Activated naive CD4-positive, alpha-beta T cell treated with anti-CD3 and anti-CD28 coated beads for 36 hours (primary cell): ENCODE measurements around the gene ERC2. TPM values are rescaled to one million over a fixed set of nuclear protein-coding genes. Genes with fewer than 3 reads are reported as not detected.
"Not testable (repeated sequence)": the region's sequence is repeated elsewhere in the genome, so short reads cannot be mapped to it uniquely, and the experiment has no call there.

Experiments used
- CTCF ChIA-PET: fragments of 350-600 bp; sonication (Branson Sonifier 250); formaldehyde crosslinking; loops from one replicate; lab custom pipeline; 2021; ENCODE audit warnings: antibody characterized with exemption; lab: Charles Lee
- DNase-seq: peaks from one replicate; pipeline ENCODE4 v3.0.0-alpha.2; 2020
- H3K27ac Mint-ChIP-seq: one replicate; pipeline ENCODE4 v1.8.0; 2021; ENCODE audit warnings: mild to moderate bottlenecking, mixed read lengths
- H3K27me3 Mint-ChIP-seq: one replicate; pipeline ENCODE4 v1.8.0; 2021; ENCODE audit warnings: low read depth, mixed read lengths
- H3K36me3 Mint-ChIP-seq: one replicate; pipeline ENCODE4 v1.8.0; 2021; ENCODE audit warnings: low read depth, mixed read lengths
- H3K4me1 Mint-ChIP-seq: one replicate; pipeline ENCODE4 v1.8.0; 2021; ENCODE audit warnings: low read depth, mixed read lengths
- H3K4me3 Mint-ChIP-seq: one replicate; pipeline ENCODE4 v1.8.0; 2021; ENCODE audit warnings: mild to moderate bottlenecking, moderate library complexity, mixed read lengths
- H3K9me3 Mint-ChIP-seq: one replicate; pipeline ENCODE4 v1.8.0; 2021; ENCODE audit warnings: mixed read lengths
- intact Hi-C: fragments of 100-400 bp; cut with micrococcal nuclease; formaldehyde crosslinking; loops from one replicate; pipeline ENCODE4 v1.15.1; 2023
- total RNA-seq, 2 experiments: library from RNA; stranded (reverse); gene quantifications; one replicate each; pipeline ENCODE4 v1.2.3, GENCODE V29; 2021

ERC2 gene
- total RNA-seq, 2 experiments from 2014 or later: 0.12 TPM; not detected in 1

DNA sequence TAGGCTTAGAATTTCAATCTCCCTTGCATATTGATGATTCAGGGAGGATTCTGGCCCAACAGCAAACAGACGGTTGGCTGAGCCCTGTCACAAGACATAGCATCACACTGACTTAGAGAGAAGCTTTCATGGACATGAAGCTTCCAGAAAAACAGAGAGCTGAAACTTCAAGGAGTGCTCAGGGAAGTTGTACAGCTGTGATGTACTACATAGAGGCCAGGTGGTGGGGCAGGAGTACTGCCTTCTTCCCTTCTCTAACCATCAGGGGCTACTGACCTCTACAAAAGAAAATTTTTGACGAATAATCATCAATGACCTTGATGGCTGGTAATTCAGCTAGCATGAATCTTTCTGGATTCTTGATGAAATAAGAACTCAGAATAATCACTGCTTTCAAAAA lies 378.5 kb downstream of the ERC2 start:
- no peaks in the 10 kb centered on the region for H3K9me3 Mint-ChIP-seq
- CTCF ChIA-PET: no interaction called here
- DNase-seq: no peak

GRCh38 chr3:56087451-56088053 lies 380.7 kb downstream of the ERC2 start:
- Mint-ChIP-seq H3K27ac (no peak overlapping the region), H3K4me1 (no peaks in the 10 kb centered on the region), H3K9me3 (no peaks in the 10 kb centered on the region), H3K27me3 (no peaks in the 10 kb centered on the region), H3K36me3 (no peaks in the 10 kb centered on the region), H3K4me3 (no peak overlapping the region)
- CTCF ChIA-PET: no interaction called here
- intact Hi-C loops: no loop called here
- no peak for DNase-seq

More for the DNA sequence above, 378.5 kb downstream of the ERC2 start:
- no peaks in the 10 kb centered on the region for H3K27me3 Mint-ChIP-seq
- no peak overlapping the region for H3K4me3 Mint-ChIP-seq
- intact Hi-C loops: no loop called here
- no peaks in the 10 kb centered on the region for H3K36me3 Mint-ChIP-seq
- no peak overlapping the region for H3K27ac Mint-ChIP-seq
- H3K4me1 Mint-ChIP-seq: no peaks in the 10 kb centered on the region

DNA sequence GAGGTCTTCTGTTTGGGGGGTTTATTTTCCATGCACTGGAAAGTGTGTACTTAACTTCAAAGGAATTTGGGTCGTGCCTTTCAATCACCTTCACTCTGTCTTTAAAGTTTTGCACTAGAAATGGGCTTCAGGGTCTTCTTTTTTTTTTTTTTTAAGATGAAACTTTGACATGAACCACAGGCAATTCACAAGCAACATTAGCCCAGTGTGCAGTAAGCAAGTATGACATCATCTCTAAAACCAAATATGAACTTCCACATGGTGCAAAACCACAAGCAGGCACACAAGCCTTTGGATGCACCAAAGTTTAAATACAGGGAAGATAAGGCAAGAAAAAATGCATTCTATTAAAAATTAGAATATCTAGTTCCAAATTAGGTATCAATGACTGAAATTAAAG lies 381.9 kb downstream of the ERC2 start:
- CTCF ChIA-PET: no interaction called here
- no peak for DNase-seq
- no peak overlapping the region for H3K27ac Mint-ChIP-seq
- no peak overlapping the region for H3K4me3 Mint-ChIP-seq
- H3K27me3 Mint-ChIP-seq: no peaks in the 10 kb centered on the region
- no peaks in the 10 kb centered on the region for H3K36me3 Mint-ChIP-seq
- no peaks in the 10 kb centered on the region for H3K4me1 Mint-ChIP-seq
- H3K9me3 Mint-ChIP-seq: no peaks in the 10 kb centered on the region
- intact Hi-C loops: no loop called here

GRCh38 chr3:56081246-56081645 lies 387.0 kb downstream of the ERC2 start:
- Mint-ChIP-seq H3K27ac (no peak overlapping the region), H3K4me3 (no peak overlapping the region), H3K27me3 (peaks cover 3% of the 10 kb centered on the region), H3K36me3 (no peaks in the 10 kb centered on the region), H3K9me3 (no peaks in the 10 kb centered on the region), H3K4me1 (no peaks in the 10 kb centered on the region)
- no peak for DNase-seq
- CTCF ChIA-PET: no interaction called here
- intact Hi-C loops: no loop called here

DNA sequence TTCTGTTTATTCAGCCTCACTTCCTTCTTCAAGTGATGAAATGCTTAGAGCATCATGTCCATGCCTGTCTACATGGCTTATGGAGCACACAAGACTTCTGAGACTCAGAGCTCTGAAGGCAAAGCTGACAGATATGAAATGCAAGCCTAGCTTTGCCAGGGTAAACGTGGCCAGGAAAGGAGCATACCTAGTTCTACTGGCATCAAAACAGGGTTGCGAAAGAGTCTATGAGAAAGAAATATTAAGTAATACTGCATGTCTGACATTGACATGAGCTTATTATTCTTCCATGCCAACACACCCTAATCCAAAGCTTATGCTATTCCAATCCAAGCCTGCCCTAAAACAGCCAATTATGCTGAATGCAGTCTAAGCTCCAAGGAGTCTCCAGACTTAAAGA lies 391.5 kb downstream of the ERC2 start:
- intact Hi-C loops: no loop called here
- H3K9me3 Mint-ChIP-seq: no peaks in the 10 kb centered on the region
- no peak overlapping the region for H3K4me3 Mint-ChIP-seq
- DNase-seq: no peak
- CTCF ChIA-PET: interaction anchor here (0.7 kb wide), 1 partner anchor 49 kb away, joined by 3 read pairs; no protein-coding TSS in a partner anchor
- no peaks in the 10 kb centered on the region for H3K36me3 Mint-ChIP-seq
- peaks cover 3% of the 10 kb centered on the region for H3K27me3 Mint-ChIP-seq
- H3K27ac Mint-ChIP-seq: no peak overlapping the region
- H3K4me1 Mint-ChIP-seq: no peaks in the 10 kb centered on the region

- CTCF ChIA-PET: no interaction called here
- DNase-seq: no peak
- no peak overlapping the region for H3K27ac Mint-ChIP-seq
- H3K9me3 Mint-ChIP-seq: no peaks in the 10 kb centered on the region
- no peak overlapping the region for H3K4me3 Mint-ChIP-seq
- H3K36me3 Mint-ChIP-seq: no peaks in the 10 kb centered on the region
- intact Hi-C loops: no loop called here
- peaks cover 3% of the 10 kb centered on the region for H3K27me3 Mint-ChIP-seq
- H3K4me1 Mint-ChIP-seq: no peaks in the 10 kb centered on the region
Observed at GRCh38 chr3:56075089-56075488, 393.2 kb downstream of the ERC2 start.

DNA sequence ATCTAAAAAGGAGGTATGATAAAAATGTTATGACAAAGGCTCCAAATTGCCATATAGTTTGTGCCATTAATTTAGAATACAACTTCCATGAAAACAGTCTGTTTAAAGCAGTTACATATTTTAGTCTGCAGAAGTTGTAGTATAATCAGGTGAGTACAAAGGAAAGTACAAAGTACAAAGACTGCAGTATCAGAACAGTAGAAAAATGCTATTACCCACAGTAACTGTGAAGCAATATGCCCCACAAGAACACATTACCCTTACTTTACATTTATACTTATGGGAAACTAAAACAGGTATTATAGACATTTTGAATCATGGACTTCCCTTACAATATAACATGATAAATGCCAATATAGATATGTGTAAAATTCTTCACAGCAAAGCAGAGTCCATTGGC lies 398.5 kb downstream of the ERC2 start:
- H3K36me3 Mint-ChIP-seq: no peaks in the 10 kb centered on the region
- DNase-seq: no peak
- CTCF ChIA-PET: no interaction called here

DNA sequence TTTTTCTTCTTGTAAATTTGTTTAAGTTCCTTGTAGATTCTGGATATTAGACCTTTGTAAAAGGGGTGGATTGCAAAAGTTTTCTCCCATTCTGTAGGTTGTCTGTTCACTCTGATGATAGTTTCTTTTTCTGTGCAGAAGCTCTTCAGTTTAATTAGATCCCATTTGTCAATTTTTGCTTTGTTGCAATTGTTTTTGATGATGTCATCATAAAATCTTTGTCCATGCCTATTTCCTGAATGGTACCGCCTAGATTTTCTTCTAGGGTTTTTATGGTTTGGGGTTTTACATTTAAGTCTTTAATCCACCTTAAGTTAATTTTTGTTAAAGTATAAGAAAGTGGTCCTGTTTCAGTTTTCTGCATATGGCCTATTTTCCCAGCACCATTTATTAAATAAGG lies 401.9 kb downstream of the ERC2 start:
- intact Hi-C loops, H3K9me3 Mint-ChIP-seq: not testable (repeated sequence)

More for the DNA sequence above, 398.5 kb downstream of the ERC2 start:
- intact Hi-C loops: no loop called here
- H3K4me1 Mint-ChIP-seq: no peaks in the 10 kb centered on the region
- no peaks in the 10 kb centered on the region for H3K27me3 Mint-ChIP-seq
- no peak overlapping the region for H3K4me3 Mint-ChIP-seq
- no peak overlapping the region for H3K27ac Mint-ChIP-seq
- H3K9me3 Mint-ChIP-seq: peaks cover 7% of the 10 kb centered on the region

DNA sequence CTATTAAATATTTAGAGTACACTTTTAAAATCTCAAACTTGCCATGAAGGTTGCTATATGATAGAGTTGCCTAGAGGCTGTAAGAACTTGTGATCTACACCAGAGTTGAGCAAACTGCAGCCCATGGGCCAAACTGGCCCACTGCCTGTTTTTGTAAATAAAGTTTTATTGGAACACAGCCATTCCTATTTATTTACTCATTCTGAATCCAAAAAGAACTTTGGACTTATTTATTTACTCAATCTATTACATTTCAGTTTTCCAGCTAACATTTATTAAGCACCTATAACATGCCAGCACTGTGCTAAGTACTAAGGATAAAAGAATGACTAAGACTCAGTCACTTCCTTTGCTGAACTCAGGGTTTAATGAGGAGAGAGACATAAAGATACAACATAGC lies 403.6 kb downstream of the ERC2 start:
- H3K27me3 Mint-ChIP-seq: no peaks in the 10 kb centered on the region
- H3K36me3 Mint-ChIP-seq: no peaks in the 10 kb centered on the region

More for the DNA sequence above, 401.9 kb downstream of the ERC2 start:
- H3K4me1 Mint-ChIP-seq, H3K36me3 Mint-ChIP-seq, DNase-seq, H3K27me3 Mint-ChIP-seq, CTCF ChIA-PET, H3K4me3 Mint-ChIP-seq, H3K27ac Mint-ChIP-seq: not testable (repeated sequence)

DNA sequence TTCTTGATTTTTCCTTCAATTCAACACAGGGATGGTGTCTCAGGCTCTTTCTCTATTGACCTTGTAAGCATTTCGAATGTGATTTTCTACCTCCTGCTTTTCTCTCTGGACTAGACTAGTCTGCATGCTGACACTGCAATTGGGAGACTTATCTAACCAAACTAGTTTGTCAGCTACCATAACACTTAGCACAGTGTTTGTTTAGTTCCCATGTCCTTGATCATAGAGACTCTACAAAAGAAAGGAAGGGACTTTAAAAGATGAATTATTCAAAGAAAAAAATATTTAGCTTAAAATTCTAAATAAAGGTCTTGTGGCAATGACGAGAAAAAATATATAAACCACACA lies 407.0 kb downstream of the ERC2 start:
- Mint-ChIP-seq H3K27ac (no peak overlapping the region), H3K9me3 (peaks cover 7% of the 10 kb centered on the region)

More for the DNA sequence above, 403.6 kb downstream of the ERC2 start:
- H3K9me3 Mint-ChIP-seq: peaks cover 7% of the 10 kb centered on the region
- no peak for DNase-seq
- intact Hi-C loops: no loop called here
- no peak overlapping the region for H3K4me3 Mint-ChIP-seq
- CTCF ChIA-PET: no interaction called here
- H3K27ac Mint-ChIP-seq: no peak overlapping the region
- no peaks in the 10 kb centered on the region for H3K4me1 Mint-ChIP-seq

GRCh38 chr3:56060521-56061278 lies 407.6 kb downstream of the ERC2 start:
- Mint-ChIP-seq H3K4me3 (no peak overlapping the region), H3K9me3 (peaks cover 3% of the 10 kb centered on the region), H3K36me3 (no peaks in the 10 kb centered on the region), H3K27me3 (no peaks in the 10 kb centered on the region), H3K4me1 (no peaks in the 10 kb centered on the region), H3K27ac (no peak overlapping the region)
- DNase-seq: no peak
- intact Hi-C loops: no loop called here
- CTCF ChIA-PET: no interaction called here

More for the DNA sequence above, 407.0 kb downstream of the ERC2 start:
- no peaks in the 10 kb centered on the region for H3K4me1 Mint-ChIP-seq
- no peaks in the 10 kb centered on the region for H3K36me3 Mint-ChIP-seq
- CTCF ChIA-PET: no interaction called here
- no peaks in the 10 kb centered on the region for H3K27me3 Mint-ChIP-seq
- H3K4me3 Mint-ChIP-seq: no peak overlapping the region
- intact Hi-C loops: no loop called here
- DNase-seq: no peak

DNA sequence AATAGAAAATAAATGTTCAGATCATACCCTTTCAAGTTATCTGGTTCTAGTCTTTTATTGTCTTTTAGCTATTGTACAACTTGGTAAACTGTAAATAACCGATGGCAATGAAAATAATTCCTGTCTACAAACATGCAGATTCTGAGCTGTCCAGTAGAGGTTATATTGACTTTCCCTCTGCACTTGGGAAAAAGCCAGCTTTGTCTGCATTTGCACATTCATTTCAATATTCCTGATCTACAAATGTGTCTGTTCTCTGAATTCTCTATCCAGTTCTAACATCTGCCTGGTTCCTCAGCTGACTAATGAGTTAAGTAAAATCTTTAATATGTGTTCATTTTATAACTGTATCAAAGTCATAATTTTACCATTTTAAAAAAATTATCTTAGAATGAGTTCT lies 408.5 kb downstream of the ERC2 start:
- intact Hi-C loops: no loop called here
- Mint-ChIP-seq H3K36me3 (no peaks in the 10 kb centered on the region), H3K27ac (no peak overlapping the region), H3K9me3 (no peaks in the 10 kb centered on the region), H3K4me3 (no peak overlapping the region), H3K27me3 (no peaks in the 10 kb centered on the region), H3K4me1 (no peaks in the 10 kb centered on the region)
- no peak for DNase-seq
- CTCF ChIA-PET: interaction anchor here (0.5 kb wide), 1 partner anchor 27 kb away, joined by 3 read pairs; no protein-coding TSS in a partner anchor

DNA sequence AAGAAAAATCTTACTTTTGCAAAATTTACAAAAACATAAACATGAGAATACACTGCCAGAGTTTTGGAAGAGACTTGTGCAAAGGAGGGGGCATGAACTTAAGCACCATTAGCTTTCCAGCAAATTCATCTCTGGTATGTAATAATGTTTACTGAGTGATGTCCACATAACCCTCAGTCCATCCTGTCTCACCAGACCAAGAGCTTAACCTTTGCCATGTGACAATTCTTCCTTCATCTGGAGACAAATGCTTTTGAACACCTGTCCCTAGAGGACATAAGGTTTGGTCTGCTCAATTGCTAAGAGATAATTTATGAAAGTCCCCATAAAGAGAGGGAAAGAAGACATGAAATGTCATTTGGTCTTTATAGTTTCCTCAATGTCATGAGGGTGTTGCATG lies 412.3 kb downstream of the ERC2 start:
- H3K9me3 Mint-ChIP-seq: no peaks in the 10 kb centered on the region
- CTCF ChIA-PET: no interaction called here
- H3K4me3 Mint-ChIP-seq: no peak overlapping the region
- no peak for DNase-seq
- no peaks in the 10 kb centered on the region for H3K27me3 Mint-ChIP-seq
- no peak overlapping the region for H3K27ac Mint-ChIP-seq
- H3K4me1 Mint-ChIP-seq: no peaks in the 10 kb centered on the region
- no peaks in the 10 kb centered on the region for H3K36me3 Mint-ChIP-seq
- intact Hi-C loops: no loop called here
